K562 (cell line): ENCODE measurements around the gene PITPNM1. TPM values are rescaled to one million over a fixed set of nuclear protein-coding genes. Genes with fewer than 3 reads are reported as not detected.

Experiments used
- AFF4 ChIP-seq: sonication (generic); formaldehyde crosslinking; IDR thresholded peaks from 2 replicates; pipeline ENCODE4 v1.8.0; 2023; ENCODE audit warnings: mild to moderate bottlenecking, missing genetic modification reagents
- ATF3 ChIP-seq, 2 experiments: fragments of 450-650 bp in 1 of 2; sonication (generic) in 1 of 2; formaldehyde crosslinking in 1 of 2; IDR thresholded peaks in 1 of 2; conservative IDR thresholded peaks in 1 of 2; 2 replicates each; pipeline versions ENCODE4 v1.6.1 to v1.8.1; 2016 to 2023; ENCODE audit warnings: mild to moderate bottlenecking in 2 of 2, moderate library complexity in 2 of 2, inconsistent platforms in 1 of 2, missing genetic modification reagents in 1 of 2
- BCLAF1 ChIP-seq, 2 experiments: fragments of 450-650 bp in 1 of 2; IDR thresholded peaks; 2 replicates each; pipeline ENCODE4 v1.6.1; 2011 to 2017; ENCODE audit warnings: low read depth in 2 of 2, antibody characterized with exemption in 1 of 2, borderline replicate concordance in 1 of 2, low read length in 1 of 2, mild to moderate bottlenecking in 1 of 2, mixed read lengths in 1 of 2; ENCODE audit not compliant: control insufficient read depth in 1 of 2
- E2F3 ChIP-seq: fragments of 250-450 bp; sonication (Bioruptor Pico); IDR thresholded peaks from 2 replicates; pipeline ENCODE4 v1.4.0; 2020; ENCODE audit warnings: mild to moderate bottlenecking
- ETS1 ChIP-seq: conservative IDR thresholded peaks from 2 replicates; pipeline ENCODE4 v1.6.1; 2011; ENCODE audit warnings: low read depth, mild to moderate bottlenecking, low read length; ENCODE audit not compliant: control insufficient read depth
- FOSL1 ChIP-seq: fragments of 200-800 bp; sonication (Bioruptor generic); conservative IDR thresholded peaks from 2 replicates; pipeline ENCODE4 v1.6.1; 2016; ENCODE audit warnings: missing genetic modification characterization, missing compliant biosample characterization
- L3MBTL2 ChIP-seq: fragments of 450-650 bp; IDR thresholded peaks from 2 replicates; pipeline ENCODE4 v1.6.1; 2016; ENCODE audit warnings: mild to moderate bottlenecking, moderate library complexity
- MAFF ChIP-seq: IDR thresholded peaks from 2 replicates; pipeline ENCODE4 v1.6.1; 2012; ENCODE audit warnings: low read length, improper control_type of control experiment
- NONO ChIP-seq, 2 experiments: fragments of 200-400 bp in 1 of 2; fragments of 450-650 bp in 1 of 2; formaldehyde crosslinking in 1 of 2; IDR thresholded peaks; 2 replicates each; pipeline ENCODE4 v1.6.1; 2017; ENCODE audit warnings: low read depth in 2 of 2, mild to moderate bottlenecking in 2 of 2, moderate library complexity in 2 of 2, low read length in 1 of 2
- PHB ChIP-seq: fragments of 250-450 bp; sonication (Bioruptor Pico); IDR thresholded peaks from 2 replicates; pipeline ENCODE4 v1.5.0; 2021
- RBM22 ChIP-seq: fragments of 200-400 bp; formaldehyde crosslinking; IDR thresholded peaks from 2 replicates; pipeline ENCODE4 v1.6.1; 2018; ENCODE audit warnings: low read length, low read depth; ENCODE audit not compliant: poor library complexity, severe bottlenecking
- TAF15 ChIP-seq: fragments of 200-400 bp; formaldehyde crosslinking; IDR thresholded peaks from 2 replicates; pipeline ENCODE4 v1.6.1; 2017; ENCODE audit warnings: mild to moderate bottlenecking, low read depth, low read length, moderate library complexity
- TEAD1 ChIP-seq, 2 experiments: fragments of 450-650 bp in 1 of 2; sonication (generic) in 1 of 2; formaldehyde crosslinking; IDR thresholded peaks; 2 replicates each; pipeline versions ENCODE4 v1.4.0 to v1.8.0; 2020 to 2022; ENCODE audit warnings: mild to moderate bottlenecking in 2 of 2, missing genetic modification reagents in 1 of 2
- THAP7 ChIP-seq: fragments of 250-450 bp; sonication (Bioruptor Pico); IDR thresholded peaks from 2 replicates; pipeline ENCODE4 v1.5.0; 2021
- U2AF1 ChIP-seq: fragments of 200-400 bp; formaldehyde crosslinking; optimal IDR thresholded peaks from 2 replicates; pipeline ENCODE3; 2017; ENCODE audit warnings: mild to moderate bottlenecking, low read depth, low read length, moderate library complexity
- ZNF324 ChIP-seq: fragments of 250-450 bp; sonication (Bioruptor Pico); IDR thresholded peaks from 2 replicates; pipeline ENCODE4 v1.4.0; 2020; ENCODE audit warnings: mild to moderate bottlenecking
- polyA plus RNA-seq, 8 experiments: library from polyadenylated mRNA; depleted of rRNA in 4 of 8; stranded (reverse) in 5 of 8; unstranded in 3 of 8; fragments of >200 nt; fragmentation: Nextera tagmentation in 2 of 8; fragmentation: Illumina TruSeq in 1 of 8; extraction: Ambion mirVana in 2 of 8; extraction: Trizol in 1 of 8; gene quantifications; 2 replicates each; pipeline versions ENCODE4 v1.2.1 to v1.2.3, GENCODE V29; 2011 to 2014; ENCODE audit warnings: inconsistent platforms in 1 of 8, missing spikeins in 1 of 8
- total RNA-seq, 7 experiments: library from RNA; depleted of rRNA in 6 of 7; stranded (reverse); fragments of >200 nt in 6 of 7; fragmentation: Illumina TruSeq in 2 of 7; extraction: Trizol in 2 of 7; gene quantifications; 2 replicates each; pipeline versions ENCODE4 v1.2.1 to v1.2.3, GENCODE V29; 2011 to 2021; ENCODE audit warnings: low replicate concordance in 1 of 7

Gene PITPNM1
- total and polyA plus RNA-seq, 9 of the 15 experiments (the other 6 are each of a cell fraction or from before 2014, with no cell fraction given) = 0.11 to 53.7 (median 16.0) TPM

- TF ChIP-seq NONO (IDR thresholded peaks at IDR 0.05; ENCODE audit: low read depth in 2 of 2, low read length in 1 of 2) = peak in 1 of 2 experiments; percentile 52; a peak in 1 of 4 replicates
- TF ChIP-seq TAF15 = no peak
- peak; percentile 60; the same call in 1 of the 2 replicates for TF ChIP-seq ETS1
- TF ChIP-seq FOSL1 (tag) = 0 out of 2 replicates have a peak, but pooled peaks have one; percentile 27
- no peak for TF ChIP-seq BCLAF1 (IDR thresholded peaks at IDR 0.05; ENCODE audit: borderline replicate concordance in 1 of 2, control insufficient read depth in 1 of 2, low read depth in 2 of 2, low read length in 1 of 2)
- TF ChIP-seq MAFF = no peak
- peak; percentile 96 for TF ChIP-seq RBM22
- peak; percentile 5 to 16; a peak in 1 of 4 replicates for TF ChIP-seq TEAD1 (CRISPR knock-in tag; IDR thresholded peaks at IDR 0.05)
- 0 out of 2 replicates have a peak, but pooled peaks have one; percentile 32 for TF ChIP-seq E2F3
- peak; percentile 89 for TF ChIP-seq U2AF1
- no peak for TF ChIP-seq PHB (CRISPR knock-in tag)
- no peak for TF ChIP-seq ZNF324 (CRISPR knock-in tag)
- peak; percentile 50; the same call in 1 of the 2 replicates for TF ChIP-seq ATF3 (IDR thresholded peaks at IDR 0.05)
- TF ChIP-seq ATF3 (CRISPR knock-in tag; conservative IDR thresholded peaks at IDR 0.05) = no peak; the same call in 1 of the 2 replicates
- no peak; the same call in 1 of the 2 replicates for TF ChIP-seq AFF4 (CRISPR knock-in tag)
- TF ChIP-seq L3MBTL2 = 0 out of 2 replicates have a peak, but pooled peaks have one; percentile 26
- no peak for TF ChIP-seq THAP7
Observed at GRCh38 chr11:67508486-67509121, 3.4 kb upstream of the PITPNM1 start (continued).
